ENCODE data around the gene NPR1. TPM values are rescaled to one million over a fixed set of nuclear protein-coding genes. Genes with fewer than 3 reads are reported as not detected.
"Not testable (repeated sequence)": the region's sequence is repeated elsewhere in the genome, so short reads cannot be mapped to it uniquely, and the experiment has no call there.

The NPR1 gene
- total and polyA plus RNA-seq, 2 experiments from 2014 or later: 3.7 to 9.0 TPM

GRCh38 chr1:153723687-153724086 is 45.2 kb downstream of the NPR1 start:
- Histone ChIP-seq H3K4me3 (no peak overlapping the region), H3K27ac (ENCODE audit: low read depth) (no peak overlapping the region), H3K27me3 (ENCODE audit: insufficient read depth) (no peaks in the 10 kb centered on the region), H3K4me1 (ENCODE audit: insufficient read depth) (no peaks in the 10 kb centered on the region), H2AFZ (no peak overlapping the region), H3K79me2 (replicated peaks; ENCODE audit: insufficient read depth) (no peaks in the 10 kb centered on the region; the same call in 1 of the 2 replicates), H3F3A (replicated peaks; ENCODE audit: low read depth) (0 out of 2 replicates have a peak, but pooled peaks cover 5% of the 10 kb centered on the region), H3K9me2 (ENCODE audit: insufficient read depth) (no peaks in the 10 kb centered on the region), H3K36me3 (ENCODE audit: insufficient read depth) (no peaks in the 10 kb centered on the region), H4K20me1 (replicated peaks; ENCODE audit: insufficient read depth) (no peaks in the 10 kb centered on the region), H3K4me2 (no peak overlapping the region)
- H3K36me3 Mint-ChIP-seq (ENCODE audit: low read depth): no peaks in the 10 kb centered on the region
- DNase-seq (ENCODE audit: low spot score) (no peak), ATAC-seq (no peak)
- TF ChIP-seq CTCF (conservative IDR thresholded peaks at IDR 0.05; ENCODE audit: low read depth in 2 of 2) (no peak), ZNF462 (CRISPR knock-in tag; IDR thresholded peaks at IDR 0.05) (no peak), ETS1 (IDR thresholded peaks at IDR 0.05) (no peak), REST (IDR thresholded peaks at IDR 0.05; ENCODE audit: unreplicated experiment) (no peak), JUNB (IDR thresholded peaks at IDR 0.05; ENCODE audit: unreplicated experiment) (no peak)
- H3K27me3 Mint-ChIP-seq (ENCODE audit: insufficient read depth, low read depth, poor library complexity): peaks cover 11% of the 10 kb centered on the region
- H3K9me3 Mint-ChIP-seq: no peaks in the 10 kb centered on the region
- no peak overlapping the region for H3K27ac Mint-ChIP-seq
- peaks cover 2% of the 10 kb centered on the region for H3K4me1 Mint-ChIP-seq
- no peak overlapping the region for H3K4me3 Mint-ChIP-seq

GRCh38 chr1:153724634-153725033 is 46.1 kb downstream of the NPR1 start:
- not testable (repeated sequence) for H3K27ac Mint-ChIP-seq; H3K27me3 ChIP-seq (ENCODE audit: insufficient read depth); H3K4me2 ChIP-seq; H3K79me2 ChIP-seq (replicated peaks; ENCODE audit: insufficient read depth); H3K9me2 ChIP-seq (ENCODE audit: insufficient read depth); DNase-seq (ENCODE audit: low spot score); H3K9me3 Mint-ChIP-seq; H2AFZ ChIP-seq; H3K4me1 ChIP-seq (ENCODE audit: insufficient read depth); H3K27ac ChIP-seq (ENCODE audit: low read depth); H3K4me3 ChIP-seq; H3K4me3 Mint-ChIP-seq; ATAC-seq; H4K20me1 ChIP-seq (replicated peaks; ENCODE audit: insufficient read depth); H3K36me3 ChIP-seq (ENCODE audit: insufficient read depth); H3K36me3 Mint-ChIP-seq (ENCODE audit: low read depth)
- H3F3A ChIP-seq (replicated peaks; ENCODE audit: low read depth): peaks cover 10% of the 10 kb centered on the region
- H3K4me1 Mint-ChIP-seq: peaks cover 11% of the 10 kb centered on the region
- H3K27me3 Mint-ChIP-seq (ENCODE audit: insufficient read depth, low read depth, poor library complexity): peaks cover 11% of the 10 kb centered on the region

All from GM23338 (cell line).